Heart right ventricle (tissue), 16 donors: ENCODE data around the gene GRK5. TPM values are rescaled to one million over a fixed set of nuclear protein-coding genes. Genes with fewer than 3 reads are reported as not detected.

Experiments used
- ATAC-seq, 8 donors: fragments of 200-7000 bp; cut with Tn5 transposase; one replicate each; pipeline ENCODE4 v1.9.1; 2020; ENCODE audit warnings: mild to moderate bottlenecking in 8 of 8, moderate library complexity in 8 of 8, moderate number of reproducible peaks in 1 of 8
- DNase-seq, 2 donors: peaks; one replicate each; pipeline ENCODE4 v3.0.0-alpha.2; 2020
- H3K27ac ChIP-seq, 10 donors: fragments of 200-600 bp; sonication (generic) in 2 of 10; one replicate each; pipeline versions ENCODE4 v1.5.0 to v1.8.0; 2020 to 2022; ENCODE audit warnings: mild to moderate bottlenecking in 3 of 10
- H3K27me3 ChIP-seq, 7 donors: fragments of 200-600 bp; one replicate each; pipeline ENCODE4 v1.8.0; 2021 to 2022; ENCODE audit warnings: mild to moderate bottlenecking in 2 of 7
- H3K36me3 ChIP-seq, 9 donors: fragments of 200-600 bp; sonication (generic) in 1 of 9; one replicate each; pipeline versions ENCODE4 v1.5.0 to v1.8.0; 2020 to 2022; ENCODE audit warnings: mild to moderate bottlenecking in 2 of 9
- H3K4me1 ChIP-seq, 9 donors: fragments of 200-600 bp; sonication (generic) in 1 of 9; one replicate each; pipeline versions ENCODE4 v1.5.0 to v1.8.0; 2020 to 2022; ENCODE audit warnings: mild to moderate bottlenecking in 4 of 9
- H3K4me3 ChIP-seq, 10 donors: fragments of 200-600 bp; sonication (generic) in 2 of 10; one replicate each; pipeline versions ENCODE4 v1.5.0 to v1.8.0; 2020 to 2022; ENCODE audit warnings: mild to moderate bottlenecking in 7 of 10, moderate library complexity in 2 of 10
- H3K9me3 ChIP-seq, 11 donors: fragments of 200-600 bp in 10 of 11; sonication (generic) in 2 of 11; one replicate each; pipeline versions ENCODE4 v1.5.0 to v1.8.0; 2013 to 2022; ENCODE audit warnings: mild to moderate bottlenecking in 2 of 11, control low read depth in 1 of 11, moderate library complexity in 1 of 11
- CTCF ChIP-seq, 9 donors: fragments of 200-600 bp; sonication (generic) in 2 of 9; IDR thresholded peaks; one replicate each; pipeline versions ENCODE4 v1.5.0 to v1.8.0; 2021 to 2022; ENCODE audit warnings: antibody characterized with exemption in 9 of 9, mild to moderate bottlenecking in 5 of 9, moderate library complexity in 1 of 9
- WGBS, 2 donors: extraction: QIAGEN DNeasy Blood & Tissue Kit; methylation state at CpG; one replicate each; pipeline ENCODE4 v1.1.7; 2013; ENCODE audit warnings: inconsistent platforms in 1 of 2; 5-methylcytosine and 5-hydroxymethylcytosine counted together
- intact Hi-C, 10 donors: fragments of 100-400 bp; cut with DNase I; formaldehyde crosslinking; loops; one replicate each; pipeline versions ENCODE4 v1.11.1 to v1.14.2; 2022
- polyA plus RNA-seq, 2 donors: library from polyadenylated mRNA; stranded (reverse); fragments of 200-250 nt; gene quantifications; one replicate each; pipeline ENCODE4 v1.2.3, GENCODE V29; 2013
- total RNA-seq, 10 donors: library from RNA; stranded (reverse); fragmentation: NEBNext Ultra II Directional in 3 of 10; extraction: Animal tissue kit (Norgen Biotek cat#: 25700) in 3 of 10; gene quantifications; one replicate each; pipeline versions ENCODE4 v1.2.1 to v1.2.4, GENCODE V29; 2021 to 2023
- donor health status: Arrhythmogenic right ventricular cardiomyopathy.
- donor health status: ischemic (EF 13 %, LVEDD 7.1; RV severe dilation, severe dysfunction).
- donor health status: healthy with polysubstance abuse.
- donor health status: DM: no; HTN: yes; CAD: no.
- donor health status: DM: no; HTN: no; CAD: no.
- donor health status: ischemic (EF 25% LVEDD 6.9; RV normal size, moderate dysfunction).
- donor health status: ischemic (EF 25% LVEDD 5.7; RV mildly dilated, moderate dysfunction).
- donor health status: healthy.
- donor health status: DM: yes; HTN: yes; CAD: no.
- donor health status: Ischemic cardiomyopathy.
- donor health status: ischemic (EF 35%, LVEDD 5.7; RV mildly dilated, moderate dysfunction).
- donor health status: nonischemic (EF 11% LVEDD 7.7; RV severe dilation, severe dysfunction).
- donor health status: DM: yes; HTN: yes; CAD: no.
- donor health status: PGD.
- donor health status: ischemic (EF 29% LVEDD 5.4; RV normal size, mild dysfunction).
- donor health status: nonischemic (EF 23%, LVEDD 6.1; RV moderate dilation, normal function).

The GRK5 gene
- total and polyA plus RNA-seq, 12 donors = 11.8 to 80.5 (median 26.6) TPM

GRCh38 chr10:119481781-119482426 lies 274.5 kb downstream of the GRK5 start:
- Histone ChIP-seq H3K9me3 (no peaks in the 10 kb centered on the region), H3K4me1 (peaks cover 0 to 11% (median 0%) of the 10 kb centered on the region in 9 donors), H3K27ac (no peak overlapping the region), H3K36me3 (no peaks in the 10 kb centered on the region), H3K4me3 (no peak overlapping the region), H3K27me3 (peaks cover 0 to 13% (median 0%) of the 10 kb centered on the region in 7 donors)
- ATAC-seq (no peak), DNase-seq (no peak)
- intact Hi-C loops = no loop called here
- 90 to 93% methylated on average over 12 of the region's 12 CpGs for WGBS, 2 donors
- TF ChIP-seq CTCF (IDR thresholded peaks at IDR 0.05) = no peak

DNA sequence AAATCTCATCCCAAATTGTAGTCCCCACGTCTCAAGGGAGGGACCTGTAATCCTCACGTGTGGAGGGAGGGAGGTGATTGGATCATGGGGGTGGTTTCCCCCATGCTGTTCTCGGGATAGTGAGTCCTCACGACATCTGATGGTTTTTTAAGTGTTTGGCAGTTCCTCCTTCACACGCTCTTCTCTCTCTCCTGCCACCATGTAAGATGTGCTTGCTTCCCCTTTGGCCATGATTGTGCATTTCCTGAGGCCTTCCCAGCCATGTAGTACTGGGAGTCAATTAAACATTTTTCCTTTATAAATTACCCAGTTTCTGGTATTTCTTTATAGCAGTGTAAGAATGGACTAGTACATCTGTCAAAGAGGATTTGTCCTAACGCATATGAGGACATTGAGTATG lies 275.6 kb downstream of the GRK5 start:
- intact Hi-C loops = no loop called here
- 90 to 99% methylated on average over 6 of the region's 6 CpGs for WGBS, 2 donors
- Histone ChIP-seq H3K9me3 (no peaks in the 10 kb centered on the region), H3K36me3 (no peaks in the 10 kb centered on the region), H3K4me1 (peaks cover 0 to 9% (median 0%) of the 10 kb centered on the region in 9 donors), H3K27me3 (peaks cover 0 to 6% (median 0%) of the 10 kb centered on the region in 7 donors), H3K4me3 (no peak overlapping the region), H3K27ac (no peak overlapping the region)
- ATAC-seq (no peak), DNase-seq (no peak)
- TF ChIP-seq CTCF (IDR thresholded peaks at IDR 0.05) = no peak

- Histone ChIP-seq H3K4me1 (peaks cover 0 to 4% (median 0%) of the 10 kb centered on the region in 9 donors), H3K4me3 (no peak overlapping the region), H3K27me3 (peaks cover 0 to 6% (median 0%) of the 10 kb centered on the region in 7 donors), H3K36me3 (no peaks in the 10 kb centered on the region), H3K27ac (no peak overlapping the region), H3K9me3 (no peaks in the 10 kb centered on the region)
- no peak for TF ChIP-seq CTCF (IDR thresholded peaks at IDR 0.05)
- intact Hi-C loops = no loop called here
- DNase-seq (no peak), ATAC-seq (no peak)
- WGBS, 2 donors = 48 to 54% methylated on average over 9 of the region's 9 CpGs
These were observed 276.5 kb downstream of the GRK5 start for GRCh38 chr10:119483839-119484238.

- Histone ChIP-seq H3K4me1 (peaks cover 5 to 17% (median 9%) of the 10 kb centered on the region in 9 donors), H3K4me3 (no peak overlapping the region), H3K27ac (no peak overlapping the region), H3K36me3 (no peaks in the 10 kb centered on the region), H3K9me3 (no peaks in the 10 kb centered on the region), H3K27me3 (no peaks in the 10 kb centered on the region)
- ATAC-seq = no peak
- no peak for TF ChIP-seq CTCF (IDR thresholded peaks at IDR 0.05)
- WGBS, 2 donors = 86 to 88% methylated on average over 7 of the region's 7 CpGs
- DNase-seq = no peak
- intact Hi-C loops = loop anchor here in 4 of 10 donors (2.0 to 5.0 kb wide), 3 partner anchors 286 to 291 kb away; no protein-coding TSS in a partner anchor
These were observed 281.3 kb downstream of the GRK5 start for GRCh38 chr10:119488675-119489074.
